HG03575 (cell line): ENCODE data around the gene VIT.

ENCODE experiments used
- ATAC-seq: cut with Tn5 transposase; IDR thresholded peaks from one replicate; pipeline ENCODE4 v1.9.1; 2021; ENCODE audit not compliant: unreplicated experiment, insufficient number of reproducible peaks, low FRiP score; ENCODE audit errors: extremely low read depth

VIT gene

DNA sequence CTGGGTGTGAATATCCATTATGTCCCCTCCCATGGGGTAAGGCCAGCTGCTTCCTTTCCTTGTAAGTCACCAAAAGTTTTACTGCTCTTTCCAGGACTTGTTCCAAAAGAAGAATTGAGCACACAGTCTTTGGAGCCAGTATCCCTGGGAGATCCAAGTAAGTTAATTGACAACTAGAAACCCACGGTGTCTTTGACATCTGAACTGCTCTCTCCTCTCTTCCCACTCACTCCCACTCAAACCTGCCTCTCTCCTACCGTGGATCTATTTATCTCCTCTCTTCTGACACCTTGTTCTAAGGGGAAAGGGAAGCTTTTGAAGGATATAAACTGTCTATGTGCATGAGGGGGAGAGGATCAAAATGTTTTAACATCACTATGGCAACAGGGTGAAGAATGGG, 86.7 kb downstream of the VIT start:
- ATAC-seq: no peak

DNA sequence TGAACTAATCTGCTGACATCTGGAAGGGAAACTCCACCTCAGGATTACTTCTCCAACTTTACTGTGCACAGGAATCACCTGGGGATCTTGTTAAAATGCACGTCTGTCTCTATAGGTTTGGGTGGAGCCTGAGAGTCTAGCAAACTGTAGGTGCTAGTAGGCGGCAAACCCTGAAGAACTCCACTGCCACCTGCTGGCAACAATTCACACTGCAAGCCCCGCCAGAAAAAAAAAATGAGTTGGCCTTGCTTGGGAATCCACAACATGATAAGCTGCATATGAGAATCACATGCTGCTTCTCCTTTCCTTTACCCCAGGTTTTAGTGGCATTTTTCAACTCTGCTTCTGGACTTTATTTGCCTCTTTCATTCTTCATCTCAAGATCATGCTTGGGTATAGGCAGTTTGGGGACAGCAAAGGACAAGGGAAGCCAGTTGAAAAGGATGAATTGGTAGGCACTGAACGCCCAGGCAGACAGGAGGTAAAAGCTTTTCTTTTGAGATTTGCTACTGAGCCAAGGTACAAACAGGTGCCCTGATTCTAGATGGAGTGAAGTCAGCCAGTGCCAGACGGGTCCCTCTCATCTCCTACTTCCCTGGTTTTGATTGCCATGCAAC, 88.8 kb downstream of the VIT start:
- peak; percentile 58 for ATAC-seq

DNA sequence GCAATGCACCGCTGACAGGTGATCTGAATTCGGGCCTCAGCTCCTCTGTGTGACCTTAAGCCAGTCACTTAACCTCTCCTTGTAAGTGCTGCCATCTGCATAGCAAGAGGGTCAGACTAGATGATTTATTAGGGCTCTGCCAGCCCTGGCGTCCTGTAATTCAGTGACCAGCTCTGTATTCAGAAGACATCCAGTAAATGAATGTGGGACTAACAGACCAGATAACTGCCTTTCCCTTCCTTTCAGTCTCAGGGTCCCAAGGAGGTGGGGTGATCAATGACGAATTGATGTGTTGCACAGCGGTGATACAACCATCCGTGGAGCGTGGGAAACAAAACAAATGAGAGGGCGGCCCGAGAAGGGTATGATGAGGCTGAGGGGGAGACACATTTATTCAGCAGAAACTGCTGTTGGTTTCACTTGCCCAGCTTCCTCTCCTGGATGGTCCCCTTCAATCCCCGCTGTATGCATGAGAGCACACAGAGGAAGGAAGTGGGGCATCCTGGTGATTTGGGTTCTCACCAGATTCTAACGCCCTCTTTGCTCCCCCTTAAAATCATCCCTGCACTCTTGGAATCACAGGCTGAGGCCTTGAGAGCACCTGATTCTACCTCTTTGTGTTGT, 92.8 kb downstream of the VIT start:
- ATAC-seq: no peak

DNA sequence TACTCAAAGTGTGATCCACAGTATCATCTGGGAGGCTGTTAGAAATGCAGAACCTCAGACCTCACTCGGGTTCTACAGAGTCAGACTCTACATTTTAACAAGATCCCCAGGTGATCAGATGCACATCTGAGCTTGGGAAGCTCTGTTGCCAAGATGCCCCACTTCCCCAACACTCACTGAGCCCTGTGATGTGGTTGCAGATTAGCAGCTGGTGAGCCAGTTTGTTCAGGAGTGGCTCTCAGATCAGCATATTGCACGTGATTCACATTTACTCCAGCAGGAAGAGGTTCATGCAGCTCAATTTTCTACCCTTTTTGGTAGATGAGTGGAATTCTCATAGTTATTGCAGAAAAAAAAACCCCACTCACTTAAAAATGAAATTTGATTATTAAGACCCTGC, 96.4 kb downstream of the VIT start:
- no peak for ATAC-seq

DNA sequence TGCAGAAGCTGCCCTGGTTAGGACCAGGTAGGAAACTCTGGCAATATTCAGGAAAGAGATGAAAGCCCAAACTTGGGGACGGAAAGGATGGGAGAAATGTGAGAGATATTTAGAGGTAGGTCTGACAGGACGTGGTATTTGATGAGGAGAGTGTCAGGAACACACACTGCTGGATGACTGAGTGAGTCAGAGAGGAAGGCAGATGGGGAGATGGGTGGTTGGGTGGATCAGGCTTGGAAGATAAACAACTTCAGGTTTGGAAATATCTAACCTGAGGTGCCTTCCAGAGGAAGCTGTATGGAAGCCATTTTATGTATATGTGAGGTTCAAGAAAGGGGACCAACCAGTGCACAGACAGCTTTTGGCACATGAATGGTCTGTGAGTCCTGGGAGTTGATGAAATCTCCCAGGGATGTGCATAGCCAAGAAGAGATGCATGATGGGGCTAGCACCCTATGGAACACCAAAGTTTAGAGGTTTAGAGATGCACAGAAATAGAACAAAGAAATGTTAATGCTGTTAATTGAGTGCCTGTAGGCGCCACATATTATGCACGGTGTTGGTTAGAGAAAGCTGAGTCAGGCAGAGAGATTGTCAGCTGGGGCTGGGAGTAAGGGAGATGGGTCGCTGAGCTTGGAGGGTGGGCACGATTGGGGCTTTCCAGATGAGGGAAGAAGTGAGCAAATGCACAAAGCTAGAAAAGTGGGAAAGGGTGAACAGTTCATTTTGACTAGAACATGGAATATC, 101.0 kb downstream of the VIT start:
- ATAC-seq: no peak

DNA sequence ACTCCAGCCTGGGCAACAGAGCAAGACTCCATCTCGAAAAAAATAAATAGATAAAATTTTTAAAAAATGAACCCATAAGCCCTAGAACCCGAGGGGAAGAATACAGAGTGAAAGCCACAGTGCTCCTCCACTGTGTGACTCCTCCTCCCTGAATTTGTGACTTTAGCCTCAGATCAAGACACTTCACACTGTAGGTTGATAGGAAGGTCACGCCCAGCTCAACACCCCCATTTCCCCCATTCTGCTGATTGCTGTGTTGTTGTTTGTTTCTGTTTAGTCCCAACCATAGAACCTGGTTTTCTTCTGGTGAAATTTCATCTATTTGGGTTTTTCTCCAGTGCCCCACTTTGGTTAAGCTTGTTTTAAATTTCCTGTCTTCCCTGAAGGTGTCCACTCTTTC, 102.2 kb downstream of the VIT start:
- ATAC-seq: no peak

DNA sequence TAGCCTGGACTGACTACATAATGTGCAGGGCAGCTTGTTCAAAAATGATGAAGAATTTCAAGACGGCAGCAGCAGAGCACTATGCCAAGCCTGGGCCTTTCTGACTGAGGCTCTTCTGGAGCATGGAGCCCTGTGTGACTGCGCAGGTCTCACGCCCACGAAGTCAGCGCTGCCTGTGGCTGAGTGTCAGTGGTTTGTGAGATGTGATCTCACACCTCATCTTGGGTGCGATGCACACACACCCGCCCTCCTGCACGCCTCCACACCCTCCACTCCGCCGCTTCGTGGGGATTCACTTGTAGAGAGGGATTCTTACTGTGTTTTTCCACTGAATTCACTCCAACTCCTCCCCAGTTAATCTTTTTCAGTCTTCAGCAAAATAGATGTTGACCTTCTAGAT, 103.9 kb downstream of the VIT start:
- no peak for ATAC-seq

DNA sequence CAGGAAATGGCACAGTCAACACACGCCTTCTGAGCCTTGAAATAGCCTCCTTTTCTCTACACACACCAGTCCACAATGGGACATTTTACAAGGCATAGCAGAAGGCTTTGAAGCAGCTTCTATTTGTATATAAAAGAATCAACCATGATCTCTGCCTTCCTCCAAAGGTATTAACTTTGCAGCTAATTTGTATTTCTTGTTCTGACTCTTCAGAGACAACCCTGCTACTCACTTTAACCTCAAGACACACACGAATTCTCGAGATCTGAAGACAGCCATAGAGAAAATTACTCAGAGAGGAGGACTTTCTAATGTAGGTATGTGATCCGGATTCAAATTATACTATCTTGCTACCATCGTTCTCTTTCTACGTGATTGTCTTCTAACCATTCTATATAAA, 104.6 kb downstream of the VIT start:
- ATAC-seq: no peak

DNA sequence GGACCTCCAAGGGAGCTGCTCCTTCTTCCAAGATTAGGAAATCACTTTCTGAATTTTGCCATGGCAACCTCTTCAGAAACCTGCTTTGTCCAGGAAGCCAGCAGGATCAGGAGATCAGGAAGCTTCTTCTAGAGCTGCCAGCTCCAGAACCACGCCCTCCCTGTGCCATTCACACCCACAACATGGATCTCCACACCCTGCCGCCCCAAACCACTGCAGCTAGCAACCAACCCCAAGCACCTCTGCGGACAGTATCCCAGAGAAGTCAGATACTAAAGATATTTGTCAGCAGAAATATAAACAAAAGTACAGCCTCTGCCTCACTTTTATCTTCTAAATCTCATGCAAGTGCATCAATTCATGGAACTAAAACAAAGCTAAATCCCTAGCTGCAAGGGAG, 106.4 kb downstream of the VIT start:
- no peak for ATAC-seq

DNA sequence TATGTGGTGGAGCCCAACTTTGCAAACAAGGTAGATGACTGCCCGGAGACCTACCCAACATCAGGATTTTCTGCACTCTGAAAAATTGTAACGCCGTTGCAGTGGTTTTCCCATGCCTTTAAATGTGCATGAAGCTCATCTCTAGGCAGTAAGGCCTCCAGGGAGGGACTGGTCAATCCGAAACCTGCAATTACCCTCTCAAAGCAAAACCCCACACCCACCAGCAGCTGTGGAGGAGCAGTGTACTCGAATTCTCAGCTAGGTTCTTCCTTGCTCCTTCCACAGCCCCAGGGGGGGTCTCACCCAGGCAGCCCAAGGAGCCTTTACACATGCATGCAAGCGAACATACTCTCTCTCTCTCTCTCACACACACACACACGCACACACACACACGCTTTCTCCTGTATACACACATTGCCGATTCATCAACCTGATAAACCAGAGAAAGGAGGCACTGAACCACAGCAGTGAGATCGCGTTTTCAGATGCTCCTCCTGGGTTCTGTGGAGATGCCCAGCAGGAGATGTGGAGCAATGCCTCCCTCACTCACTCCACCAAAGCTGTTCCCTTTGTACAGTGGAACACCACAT, 109.2 kb downstream of the VIT start:
- ATAC-seq: no peak

DNA sequence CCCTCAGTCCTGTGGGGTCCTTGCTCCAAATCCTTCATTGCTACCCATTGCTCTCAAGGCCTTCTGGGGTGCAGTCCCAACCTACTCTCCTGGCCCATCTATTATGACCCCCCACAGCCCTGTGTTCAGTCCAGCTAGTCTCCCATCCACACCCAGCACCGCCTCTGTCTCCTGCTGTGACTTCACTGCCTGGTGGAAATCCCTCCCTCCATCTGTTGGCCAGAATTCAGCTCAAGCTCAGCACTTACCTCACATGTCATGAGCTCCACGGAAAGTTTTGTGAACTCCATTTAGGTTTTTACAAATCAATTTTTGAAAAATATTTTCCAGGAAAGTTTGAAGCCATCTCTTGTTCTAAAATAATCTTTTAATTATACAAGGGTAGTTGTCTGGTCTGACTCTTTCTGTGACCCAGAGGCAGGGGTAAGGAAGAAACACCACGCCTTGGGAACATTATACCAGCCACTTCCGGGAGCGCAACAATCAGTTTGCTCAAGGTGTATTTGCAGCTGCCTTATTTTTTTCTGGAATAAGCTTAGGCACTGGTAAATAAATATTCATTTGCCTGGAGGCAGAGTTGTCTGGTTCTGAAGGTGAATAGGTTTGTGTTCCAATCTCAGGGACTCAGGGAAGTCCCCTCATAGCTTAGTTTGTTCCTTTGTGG, 110.8 kb downstream of the VIT start:
- ATAC-seq: no peak

DNA sequence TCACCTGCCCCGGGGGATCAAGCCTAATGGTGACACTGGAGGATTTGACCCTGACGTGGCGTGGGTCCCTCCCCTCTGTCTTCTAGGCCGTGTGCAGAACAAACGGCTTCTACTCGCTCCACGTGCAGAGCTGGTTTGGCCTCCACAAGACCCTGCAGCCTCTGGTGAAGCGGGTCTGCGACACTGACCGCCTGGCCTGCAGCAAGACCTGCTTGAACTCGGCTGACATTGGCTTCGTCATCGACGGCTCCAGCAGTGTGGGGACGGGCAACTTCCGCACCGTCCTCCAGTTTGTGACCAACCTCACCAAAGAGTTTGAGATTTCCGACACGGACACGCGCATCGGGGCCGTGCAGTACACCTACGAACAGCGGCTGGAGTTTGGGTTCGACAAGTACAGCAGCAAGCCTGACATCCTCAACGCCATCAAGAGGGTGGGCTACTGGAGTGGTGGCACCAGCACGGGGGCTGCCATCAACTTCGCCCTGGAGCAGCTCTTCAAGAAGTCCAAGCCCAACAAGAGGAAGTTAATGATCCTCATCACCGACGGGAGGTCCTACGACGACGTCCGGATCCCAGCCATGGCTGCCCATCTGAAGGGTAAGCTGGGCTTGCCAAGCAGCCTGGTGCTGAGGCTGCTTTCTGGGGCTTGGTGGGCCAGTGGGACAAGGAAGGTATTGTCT, 112.0 kb downstream of the VIT start:
- no peak for ATAC-seq

DNA sequence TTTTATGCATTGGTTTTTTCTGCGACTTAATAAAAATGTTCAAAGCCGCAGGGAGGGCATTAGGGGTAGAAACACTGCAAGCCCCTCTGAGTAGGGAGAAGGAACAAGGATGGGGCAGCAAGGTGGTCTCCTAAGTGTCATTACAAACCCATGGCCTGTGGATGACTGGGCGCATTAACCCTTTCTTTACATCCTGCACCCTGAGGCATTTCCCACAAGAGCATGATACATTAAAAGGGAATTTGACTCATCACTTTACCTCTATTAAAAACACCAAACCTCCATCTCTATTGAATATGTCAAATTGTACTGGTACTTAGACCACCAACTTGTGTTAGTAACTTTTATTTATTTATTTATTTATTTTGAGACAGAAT, 112.5 kb downstream of the VIT start:
- ATAC-seq: no peak

DNA sequence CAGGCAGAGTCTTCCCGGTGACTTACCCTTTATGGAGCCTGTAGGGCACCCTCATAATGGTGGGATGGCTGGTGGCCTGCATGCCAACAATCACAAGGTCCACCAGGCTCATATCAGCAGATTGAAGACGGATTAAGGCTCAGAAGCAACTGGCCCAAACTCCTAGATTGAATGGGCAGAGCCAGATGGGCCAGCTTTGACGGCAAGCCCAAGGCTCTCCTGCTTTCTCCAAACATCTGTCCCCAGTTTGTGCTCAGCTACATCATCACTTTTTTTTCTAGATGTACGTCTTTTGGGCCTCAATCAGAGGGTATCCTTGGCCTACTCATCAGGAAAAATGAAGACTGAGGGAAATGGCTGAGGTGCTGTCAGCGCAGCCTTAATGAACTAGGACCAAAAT, 114.6 kb downstream of the VIT start:
- no peak for ATAC-seq

DNA sequence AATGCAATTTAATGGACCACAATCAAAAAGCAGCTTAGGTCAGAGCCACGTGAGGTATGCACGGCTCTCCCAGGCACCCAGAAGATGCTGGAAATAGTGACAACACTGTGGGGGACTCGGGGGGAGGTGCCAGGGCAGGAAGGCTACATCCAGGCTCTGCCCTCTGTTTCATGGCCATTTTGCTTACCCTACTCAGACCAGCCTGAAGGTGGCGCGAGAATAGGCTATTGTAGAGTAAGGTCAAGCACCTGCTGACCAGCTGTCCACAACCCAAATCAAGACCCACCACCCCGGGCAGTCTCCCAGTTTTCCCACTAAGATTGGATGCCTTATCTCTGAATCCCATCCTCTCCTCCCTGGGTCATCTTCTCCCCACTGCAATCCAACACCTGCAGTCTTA, 115.7 kb downstream of the VIT start:
- no peak for ATAC-seq

DNA sequence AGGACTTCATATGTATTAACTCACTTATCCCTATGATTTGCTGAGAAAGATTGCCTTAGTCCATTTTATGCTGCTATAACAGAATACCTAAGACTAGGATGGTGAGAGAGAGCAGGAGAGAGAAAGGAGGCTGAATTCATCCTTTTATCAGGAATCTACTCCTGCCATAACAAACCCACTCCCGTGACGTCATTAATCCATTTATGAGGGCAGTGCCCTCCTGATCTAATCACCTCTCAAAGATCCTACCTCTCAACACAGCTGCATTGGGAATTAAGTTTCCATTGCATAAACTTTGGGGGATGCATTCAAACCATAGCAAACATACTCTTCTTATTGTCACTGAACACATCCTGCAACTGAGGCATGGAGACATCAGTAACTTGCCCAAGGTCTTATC, 122.0 kb downstream of the VIT start:
- no peak for ATAC-seq

DNA sequence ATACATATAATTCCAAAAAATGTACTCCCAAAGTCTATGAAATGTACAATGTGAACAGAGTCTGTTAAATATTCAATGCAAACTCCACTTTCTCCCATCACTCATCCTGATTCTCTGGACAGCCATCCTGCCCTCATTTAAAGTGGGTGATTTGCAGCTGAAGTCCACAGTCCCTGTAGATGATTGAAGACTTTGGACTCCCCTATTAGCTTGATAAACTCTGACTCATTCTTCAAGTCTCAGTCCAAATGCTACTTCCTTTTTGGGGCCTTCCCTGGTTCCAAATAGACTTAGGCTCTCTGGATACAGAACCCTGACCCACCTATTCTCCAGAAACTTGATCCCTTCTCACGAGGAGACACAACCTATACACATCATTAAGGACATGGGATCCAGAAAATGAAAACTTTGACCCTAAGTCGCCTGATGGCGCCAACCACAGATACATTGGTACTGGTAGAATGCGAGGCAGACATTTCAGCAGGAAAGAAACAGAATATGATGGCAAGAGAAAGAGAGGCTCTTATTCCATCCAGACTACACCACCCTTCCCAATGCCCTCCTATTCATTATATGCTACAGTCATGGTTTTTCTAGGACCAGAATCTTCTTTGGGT, 122.7 kb downstream of the VIT start:
- ATAC-seq: no peak

DNA sequence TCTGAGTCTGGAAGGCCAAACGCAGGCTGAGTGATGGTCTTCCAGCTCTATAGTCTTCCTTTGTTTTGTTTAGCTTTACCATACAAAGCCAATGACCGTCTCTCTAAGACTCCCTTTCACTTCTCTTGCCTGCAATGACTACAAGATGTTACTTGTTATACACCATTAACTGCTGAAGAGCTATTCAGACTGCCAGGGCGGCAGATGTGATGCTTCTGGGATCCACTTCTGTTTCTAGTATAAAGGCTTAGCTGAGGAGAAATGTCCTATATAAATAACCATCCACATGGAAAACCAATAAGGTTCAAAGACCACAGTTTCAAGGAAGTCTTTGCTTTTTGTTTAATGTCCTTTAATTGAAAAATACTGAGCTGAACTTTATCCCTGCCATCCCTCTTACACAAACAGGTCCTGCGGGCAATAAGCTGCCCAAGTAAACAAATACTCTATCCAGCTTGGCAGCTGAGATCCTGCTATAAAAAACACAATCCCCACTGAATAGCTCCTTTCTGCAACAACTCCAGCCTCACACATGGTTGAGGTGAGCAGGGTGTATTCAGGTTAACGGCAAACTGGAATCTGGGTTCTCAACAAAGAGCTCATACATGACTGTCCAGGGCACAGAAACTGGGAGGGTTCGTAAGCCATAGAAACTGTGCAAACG, 124.6 kb downstream of the VIT start:
- ATAC-seq: no peak
